HepG2 (cell line): ENCODE results near the gene SLC16A3. TPM values are rescaled to one million over a fixed set of nuclear protein-coding genes. Genes with fewer than 3 reads are reported as not detected.

Experiments
- AGO1 ChIP-seq: fragments of 200-400 bp; formaldehyde crosslinking; IDR thresholded peaks from 2 replicates; pipeline ENCODE4 v1.6.1; 2017; ENCODE audit warnings: mild to moderate bottlenecking, low read depth, low read length, moderate library complexity; ENCODE audit not compliant: poor library complexity, severe bottlenecking
- AGO2 ChIP-seq: fragments of 200-400 bp; formaldehyde crosslinking; optimal IDR thresholded peaks from 2 replicates; pipeline ENCODE3; 2017; ENCODE audit warnings: mild to moderate bottlenecking, low read depth, low read length, moderate library complexity
- DNMT1 ChIP-seq: sonication (generic); formaldehyde crosslinking; IDR thresholded peaks from 2 replicates; pipeline ENCODE4 v1.5.1; 2020; ENCODE audit warnings: mild to moderate bottlenecking, missing genetic modification reagents
- KDM5A ChIP-seq: fragments of 200-600 bp; sonication (generic); IDR thresholded peaks from 2 replicates; pipeline ENCODE4 v1.7.0; 2018; ENCODE audit warnings: antibody characterized with exemption, mild to moderate bottlenecking, low read length, borderline replicate concordance
- KDM6A ChIP-seq: IDR thresholded peaks from 2 replicates; pipeline ENCODE4 v1.6.1; 2016; ENCODE audit warnings: low read depth
- MAFG ChIP-seq: sonication (generic); formaldehyde crosslinking; IDR thresholded peaks from 2 replicates; pipeline ENCODE4 v1.5.1; 2020; ENCODE audit warnings: mild to moderate bottlenecking, missing genetic modification reagents
- NR2F6 ChIP-seq, 2 experiments: IDR thresholded peaks; 2 replicates each; pipeline ENCODE4 v1.6.1; 2016; ENCODE audit warnings: antibody characterized with exemption in 1 of 2, mild to moderate bottlenecking in 1 of 2
- PCBP1 ChIP-seq: fragments of 200-400 bp; formaldehyde crosslinking; IDR thresholded peaks from 2 replicates; pipeline ENCODE4 v1.6.1; 2017; ENCODE audit warnings: mild to moderate bottlenecking, low read depth, low read length, borderline replicate concordance
- RARA ChIP-seq: IDR thresholded peaks from 2 replicates; pipeline ENCODE4 v1.6.1; 2016; ENCODE audit warnings: missing genetic modification reagents, missing compliant biosample characterization
- RFXAP ChIP-seq: sonication (generic); formaldehyde crosslinking; IDR thresholded peaks from 2 replicates; pipeline ENCODE4 v1.4.0; 2020; ENCODE audit warnings: missing genetic modification reagents, borderline replicate concordance
- ZMYM4 ChIP-seq: sonication (generic); formaldehyde crosslinking; IDR thresholded peaks from 2 replicates; pipeline ENCODE4 v1.8.1; 2023; ENCODE audit warnings: mild to moderate bottlenecking, missing genetic modification reagents
- ZNF235 ChIP-seq: sonication (generic); formaldehyde crosslinking; IDR thresholded peaks from 2 replicates; pipeline ENCODE4 v1.8.1; 2023; ENCODE audit warnings: mild to moderate bottlenecking, missing genetic modification reagents, borderline replicate concordance
- ZNF253 ChIP-seq: sonication (generic); formaldehyde crosslinking; IDR thresholded peaks from 2 replicates; pipeline ENCODE4 v1.8.0; 2022; ENCODE audit warnings: mild to moderate bottlenecking, missing genetic modification reagents, borderline replicate concordance
- ZNF317 ChIP-seq: sonication (generic); formaldehyde crosslinking; IDR thresholded peaks from 2 replicates; pipeline ENCODE4 v1.5.0; 2020; ENCODE audit warnings: mild to moderate bottlenecking, missing genetic modification reagents
- ZNF343 ChIP-seq: sonication (generic); formaldehyde crosslinking; IDR thresholded peaks from 2 replicates; pipeline ENCODE4 v1.4.0; 2020; ENCODE audit warnings: mild to moderate bottlenecking, missing genetic modification reagents
- ZNF746 ChIP-seq: sonication (generic); formaldehyde crosslinking; IDR thresholded peaks from 2 replicates; pipeline ENCODE4 v1.8.0; 2022; ENCODE audit warnings: mild to moderate bottlenecking, missing genetic modification reagents
- ZNF790 ChIP-seq: sonication (generic); formaldehyde crosslinking; IDR thresholded peaks from 2 replicates; pipeline ENCODE4 v1.8.0; 2022; ENCODE audit warnings: missing genetic modification reagents, mild to moderate bottlenecking, borderline replicate concordance
- ZNF792 ChIP-seq: IDR thresholded peaks from 2 replicates; pipeline ENCODE4 v1.6.1; 2016
- ZNF878 ChIP-seq: sonication (generic); formaldehyde crosslinking; IDR thresholded peaks from 2 replicates; pipeline ENCODE4 v1.8.1; 2023; ENCODE audit warnings: mild to moderate bottlenecking, missing genetic modification reagents, moderate library complexity
- ZNF879 ChIP-seq: sonication (generic); formaldehyde crosslinking; IDR thresholded peaks from 2 replicates; pipeline ENCODE4 v1.8.1; 2023; ENCODE audit warnings: missing genetic modification reagents
- ZSCAN20 ChIP-seq: sonication (generic); formaldehyde crosslinking; IDR thresholded peaks from 2 replicates; pipeline ENCODE4 v1.4.0; 2020; ENCODE audit warnings: missing genetic modification reagents, mild to moderate bottlenecking, borderline replicate concordance
- ZSCAN25 ChIP-seq: sonication (generic); formaldehyde crosslinking; IDR thresholded peaks from 2 replicates; pipeline ENCODE4 v1.8.0; 2022; ENCODE audit warnings: mild to moderate bottlenecking, missing genetic modification reagents
- polyA plus RNA-seq, 8 experiments: library from polyadenylated mRNA; depleted of rRNA in 3 of 8; stranded (reverse) in 7 of 8; unstranded in 1 of 8; fragments of >200 nt; fragmentation: Illumina TruSeq in 4 of 8; extraction: Trizol in 4 of 8; gene quantifications; 2 replicates each; pipeline versions ENCODE4 v1.2.1 to v1.2.3, GENCODE V29; 2011 to 2016; ENCODE audit warnings: low read depth in 4 of 8, missing spikeins in 1 of 8, mixed read lengths in 1 of 8; ENCODE audit not compliant: insufficient read depth in 1 of 8
- total RNA-seq, 5 experiments: library from RNA; depleted of rRNA; stranded (reverse); fragments of >200 nt; fragmentation: Illumina TruSeq; extraction: Trizol; gene quantifications; 2 replicates each; pipeline ENCODE4 v1.2.3, GENCODE V29; 2016; ENCODE audit warnings: low read depth in 1 of 5
- TF ChIP-seq, protein P1 (sequence below): sonication (generic); formaldehyde crosslinking; conservative IDR thresholded peaks from 2 replicates; pipeline ENCODE4 v1.4.0; 2020; ENCODE audit warnings: missing genetic modification reagents
- TF ChIP-seq, protein P2 (sequence below): IDR thresholded peaks from 2 replicates; pipeline ENCODE4 v1.6.1; 2018; ENCODE audit warnings: missing genetic modification reagents
- TF ChIP-seq, protein P3 (sequence below): sonication (generic); formaldehyde crosslinking; IDR thresholded peaks from 2 replicates; pipeline ENCODE4 v1.8.0; 2022; ENCODE audit warnings: mild to moderate bottlenecking, missing genetic modification reagents, moderate library complexity
- TF ChIP-seq, protein P4 (sequence below): sonication (generic); formaldehyde crosslinking; IDR thresholded peaks from 2 replicates; pipeline ENCODE4 v1.4.0; 2020; ENCODE audit warnings: missing genetic modification reagents, borderline replicate concordance

SLC16A3 gene
- total and polyA plus RNA-seq, 2 of the 13 experiments (the other 11 are each of a cell fraction or from before 2014, with no cell fraction given): 242 to 349 TPM

DNA sequence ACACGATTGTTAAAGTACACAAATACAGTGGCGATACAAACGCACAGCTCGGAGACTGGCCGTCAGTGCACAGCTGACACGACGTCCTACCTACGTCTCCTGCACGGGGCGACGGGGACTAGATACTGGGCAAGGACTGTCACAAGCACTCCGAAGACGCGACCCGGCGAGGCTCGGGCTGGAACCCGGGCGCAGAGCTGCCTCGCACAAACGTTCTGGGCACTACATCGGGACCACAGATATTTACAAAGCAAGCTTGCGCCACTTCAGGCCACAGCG, 13.8 kb downstream of the SLC16A3 start (continued):
- TF ChIP-seq KDM6A (no peak), ZNF343 (CRISPR knock-in tag) (no peak), ZNF317 (CRISPR knock-in tag) (no peak), ZNF746 (CRISPR knock-in tag) (no peak), ZNF792 (CRISPR knock-in tag) (no peak), MAFG (CRISPR knock-in tag) (no peak), RFXAP (CRISPR knock-in tag) (no peak), ZNF253 (CRISPR knock-in tag) (0 out of 2 replicates have a peak, but pooled peaks have one; percentile 24), AGO1 (peak; percentile 98), ZSCAN25 (no peak), ZMYM4 (no peak), KDM5A (no peak), ZNF235 (CRISPR knock-in tag) (peak; percentile 55; the same call in 1 of the 2 replicates), NR2F6 (IDR thresholded peaks at IDR 0.05) (no peak), NR2F6 (CRISPR knock-in tag; IDR thresholded peaks at IDR 0.05) (no peak), RARA (CRISPR knock-in tag) (0 out of 2 replicates have a peak, but pooled peaks have one; percentile 15), DNMT1 (CRISPR knock-in tag) (no peak), ZSCAN20 (CRISPR knock-in tag) (no peak), ZNF878 (CRISPR knock-in tag) (peak; percentile 39), PCBP1 (no peak), AGO2 (peak; percentile 13), ZNF879 (CRISPR knock-in tag) (no peak), ZNF790 (no peak)
- TF ChIP-seq, protein P1, sequence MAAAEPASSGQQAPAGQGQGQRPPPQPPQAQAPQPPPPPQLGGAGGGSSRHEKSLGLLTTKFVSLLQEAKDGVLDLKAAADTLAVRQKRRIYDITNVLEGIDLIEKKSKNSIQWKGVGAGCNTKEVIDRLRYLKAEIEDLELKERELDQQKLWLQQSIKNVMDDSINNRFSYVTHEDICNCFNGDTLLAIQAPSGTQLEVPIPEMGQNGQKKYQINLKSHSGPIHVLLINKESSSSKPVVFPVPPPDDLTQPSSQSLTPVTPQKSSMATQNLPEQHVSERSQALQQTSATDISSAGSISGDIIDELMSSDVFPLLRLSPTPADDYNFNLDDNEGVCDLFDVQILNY (CRISPR knock-in tag): no peak
- TF ChIP-seq, protein P2, sequence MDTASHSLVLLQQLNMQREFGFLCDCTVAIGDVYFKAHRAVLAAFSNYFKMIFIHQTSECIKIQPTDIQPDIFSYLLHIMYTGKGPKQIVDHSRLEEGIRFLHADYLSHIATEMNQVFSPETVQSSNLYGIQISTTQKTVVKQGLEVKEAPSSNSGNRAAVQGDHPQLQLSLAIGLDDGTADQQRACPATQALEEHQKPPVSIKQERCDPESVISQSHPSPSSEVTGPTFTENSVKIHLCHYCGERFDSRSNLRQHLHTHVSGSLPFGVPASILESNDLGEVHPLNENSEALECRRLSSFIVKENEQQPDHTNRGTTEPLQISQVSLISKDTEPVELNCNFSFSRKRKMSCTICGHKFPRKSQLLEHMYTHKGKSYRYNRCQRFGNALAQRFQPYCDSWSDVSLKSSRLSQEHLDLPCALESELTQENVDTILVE (CRISPR knock-in tag): no peak
- TF ChIP-seq, protein P3, sequence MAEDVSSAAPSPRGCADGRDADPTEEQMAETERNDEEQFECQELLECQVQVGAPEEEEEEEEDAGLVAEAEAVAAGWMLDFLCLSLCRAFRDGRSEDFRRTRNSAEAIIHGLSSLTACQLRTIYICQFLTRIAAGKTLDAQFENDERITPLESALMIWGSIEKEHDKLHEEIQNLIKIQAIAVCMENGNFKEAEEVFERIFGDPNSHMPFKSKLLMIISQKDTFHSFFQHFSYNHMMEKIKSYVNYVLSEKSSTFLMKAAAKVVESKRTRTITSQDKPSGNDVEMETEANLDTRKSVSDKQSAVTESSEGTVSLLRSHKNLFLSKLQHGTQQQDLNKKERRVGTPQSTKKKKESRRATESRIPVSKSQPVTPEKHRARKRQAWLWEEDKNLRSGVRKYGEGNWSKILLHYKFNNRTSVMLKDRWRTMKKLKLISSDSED (CRISPR knock-in tag): no peak
- TF ChIP-seq, protein P4, sequence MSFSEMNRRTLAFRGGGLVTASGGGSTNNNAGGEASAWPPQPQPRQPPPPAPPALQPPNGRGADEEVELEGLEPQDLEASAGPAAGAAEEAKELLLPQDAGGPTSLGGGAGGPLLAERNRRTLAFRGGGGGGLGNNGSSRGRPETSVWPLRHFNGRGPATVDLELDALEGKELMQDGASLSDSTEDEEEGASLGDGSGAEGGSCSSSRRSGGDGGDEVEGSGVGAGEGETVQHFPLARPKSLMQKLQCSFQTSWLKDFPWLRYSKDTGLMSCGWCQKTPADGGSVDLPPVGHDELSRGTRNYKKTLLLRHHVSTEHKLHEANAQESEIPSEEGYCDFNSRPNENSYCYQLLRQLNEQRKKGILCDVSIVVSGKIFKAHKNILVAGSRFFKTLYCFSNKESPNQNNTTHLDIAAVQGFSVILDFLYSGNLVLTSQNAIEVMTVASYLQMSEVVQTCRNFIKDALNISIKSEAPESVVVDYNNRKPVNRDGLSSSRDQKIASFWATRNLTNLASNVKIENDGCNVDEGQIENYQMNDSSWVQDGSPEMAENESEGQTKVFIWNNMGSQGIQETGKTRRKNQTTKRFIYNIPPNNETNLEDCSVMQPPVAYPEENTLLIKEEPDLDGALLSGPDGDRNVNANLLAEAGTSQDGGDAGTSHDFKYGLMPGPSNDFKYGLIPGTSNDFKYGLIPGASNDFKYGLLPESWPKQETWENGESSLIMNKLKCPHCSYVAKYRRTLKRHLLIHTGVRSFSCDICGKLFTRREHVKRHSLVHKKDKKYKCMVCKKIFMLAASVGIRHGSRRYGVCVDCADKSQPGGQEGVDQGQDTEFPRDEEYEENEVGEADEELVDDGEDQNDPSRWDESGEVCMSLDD (CRISPR knock-in tag): peak; percentile 14; the same call in 1 of the 2 replicates
